Duodenal mucosa (tissue), 2 donors: ENCODE results near the gene TPBGL.

ENCODE experiments used
- H3K27ac ChIP-seq: one replicate; pipeline ENCODE4 v1.7.0; 2013; ENCODE audit warnings: low read depth, low read length
- H3K27me3 ChIP-seq, 2 donors: one replicate each; pipeline ENCODE4 v1.7.0; 2013; ENCODE audit warnings: low read length in 2 of 2, control low read depth in 1 of 2; ENCODE audit not compliant: insufficient read depth in 2 of 2, control insufficient read depth in 1 of 2
- H3K36me3 ChIP-seq, 2 donors: one replicate each; pipeline ENCODE4 v1.7.0; 2013; ENCODE audit warnings: low read length in 2 of 2, control low read depth in 1 of 2; ENCODE audit not compliant: insufficient read depth in 2 of 2, control insufficient read depth in 1 of 2
- H3K4me1 ChIP-seq, 2 donors: one replicate each; pipeline ENCODE4 v1.7.0; 2013; ENCODE audit warnings: low read length in 2 of 2, control low read depth in 1 of 2; ENCODE audit not compliant: insufficient read depth in 2 of 2, control insufficient read depth in 1 of 2
- H3K4me3 ChIP-seq, 2 donors: one replicate each; pipeline ENCODE4 v1.7.0; 2013; ENCODE audit warnings: low read length in 2 of 2, low read depth in 1 of 2
- H3K9ac ChIP-seq, 2 donors: one replicate each; pipeline ENCODE4 v1.7.0; 2013; ENCODE audit warnings: low read length in 2 of 2, low read depth in 1 of 2
- H3K9me3 ChIP-seq, 2 donors: one replicate each; pipeline ENCODE4 v1.7.0; 2013; ENCODE audit warnings: low read length in 2 of 2, control low read depth in 1 of 2; ENCODE audit not compliant: control insufficient read depth in 1 of 2

Gene TPBGL

GRCh38 chr11:75208446-75208845 is 32.1 kb upstream of the TPBGL start:
- Histone ChIP-seq H3K36me3 (peaks cover 0 to 3% of the 10 kb centered on the region in 2 donors), H3K27ac (no peak overlapping the region), H3K9me3 (no peaks in the 10 kb centered on the region), H3K27me3 (no peaks in the 10 kb centered on the region), H3K4me3 (no peak overlapping the region), H3K9ac (no peak overlapping the region), H3K4me1 (peaks cover 2 to 5% of the 10 kb centered on the region in 2 donors)

DNA sequence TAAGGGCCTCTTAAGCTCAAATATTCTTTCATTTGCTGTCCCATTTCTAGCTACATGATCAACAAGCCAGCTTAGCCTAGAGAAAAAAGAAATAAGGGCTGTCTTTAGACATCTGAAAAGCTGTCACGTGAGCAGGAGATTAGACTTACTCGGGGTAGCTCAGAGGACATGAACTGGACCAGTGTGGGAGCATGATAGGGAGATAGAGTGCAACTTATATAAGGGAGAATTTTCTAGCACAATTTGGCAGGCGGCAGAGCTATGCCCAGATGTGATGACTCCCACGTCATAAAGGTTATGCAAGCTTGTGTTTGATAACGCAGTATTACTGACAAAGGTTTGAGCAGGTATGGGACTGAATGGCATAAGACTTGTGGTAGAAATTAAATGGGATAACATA is 28.2 kb upstream of the TPBGL start:
- no peaks in the 10 kb centered on the region for H3K36me3 ChIP-seq
- H3K27me3 ChIP-seq: no peaks in the 10 kb centered on the region
- H3K9me3 ChIP-seq: no peaks in the 10 kb centered on the region
- no peak overlapping the region for H3K27ac ChIP-seq
- no peak overlapping the region for H3K9ac ChIP-seq
- H3K4me3 ChIP-seq: no peak overlapping the region
- H3K4me1 ChIP-seq: no peaks in the 10 kb centered on the region

DNA sequence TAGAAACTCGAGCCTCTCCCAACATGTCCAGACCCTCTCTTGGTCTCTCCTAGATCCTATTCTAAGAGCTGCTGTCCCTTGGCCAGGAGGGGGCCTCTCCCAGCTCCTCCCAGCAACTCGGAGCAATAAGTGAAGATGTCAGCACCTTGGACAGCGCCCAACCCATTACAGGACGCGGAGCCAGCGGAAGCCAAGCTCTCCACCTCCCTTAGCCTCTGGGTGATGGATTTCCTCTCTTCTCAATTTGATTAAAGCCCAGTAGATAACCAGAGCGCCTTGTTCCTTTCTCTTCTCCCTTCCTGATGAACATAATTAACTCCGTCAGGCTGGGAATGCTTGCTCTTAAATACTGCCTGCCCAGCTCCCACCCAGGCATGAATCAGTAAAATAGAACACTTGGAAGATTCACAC is 26.2 kb upstream of the TPBGL start:
- H3K4me3 ChIP-seq: no peak overlapping the region
- no peaks in the 10 kb centered on the region for H3K9me3 ChIP-seq
- no peaks in the 10 kb centered on the region for H3K36me3 ChIP-seq
- H3K4me1 ChIP-seq: no peaks in the 10 kb centered on the region
- no peak overlapping the region for H3K9ac ChIP-seq
- no peak overlapping the region for H3K27ac ChIP-seq
- no peaks in the 10 kb centered on the region for H3K27me3 ChIP-seq

DNA sequence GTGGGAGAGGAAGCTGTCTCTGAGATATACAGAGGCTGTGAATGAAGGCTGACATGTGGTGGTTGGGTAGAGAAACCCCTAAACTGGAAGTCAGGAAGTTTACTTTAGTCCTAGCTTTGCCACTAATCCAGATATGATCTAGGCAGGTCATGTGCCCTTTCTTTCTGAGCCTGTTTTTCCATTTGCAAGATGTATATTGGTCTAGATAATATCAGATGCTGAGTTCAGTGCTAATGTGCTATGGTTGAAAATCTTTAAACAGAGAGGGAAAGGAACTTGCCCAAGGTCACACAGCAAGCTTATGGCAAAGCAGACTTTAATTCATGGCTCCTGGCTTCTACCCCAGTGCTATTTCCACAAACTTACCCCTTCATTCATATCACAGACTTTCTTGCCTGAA is 25.7 kb upstream of the TPBGL start:
- H3K9me3 ChIP-seq: no peaks in the 10 kb centered on the region
- H3K4me1 ChIP-seq: no peaks in the 10 kb centered on the region
- H3K4me3 ChIP-seq: no peak overlapping the region
- no peaks in the 10 kb centered on the region for H3K27me3 ChIP-seq
- H3K27ac ChIP-seq: no peak overlapping the region
- H3K36me3 ChIP-seq: no peaks in the 10 kb centered on the region
- no peak overlapping the region for H3K9ac ChIP-seq

DNA sequence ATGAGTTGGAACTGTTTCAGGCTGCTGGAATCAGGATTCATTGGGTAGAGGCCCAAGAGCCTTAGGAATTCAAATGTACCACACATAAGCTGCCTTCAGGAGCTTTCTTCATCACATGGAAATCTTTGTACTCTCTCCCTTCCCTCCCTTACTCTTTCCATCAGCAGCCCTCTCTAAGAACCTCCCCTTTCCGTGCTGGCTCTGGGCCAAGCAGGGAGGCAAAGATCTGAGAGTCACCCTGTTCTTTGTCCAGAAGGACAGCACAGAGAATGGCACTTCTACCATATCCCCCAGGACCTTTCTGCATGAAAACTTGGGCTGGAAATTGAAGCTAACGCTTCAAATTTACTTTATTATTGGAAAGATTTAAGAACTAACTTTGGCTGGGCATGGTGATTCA is 20.7 kb upstream of the TPBGL start:
- Histone ChIP-seq H3K9ac (no peak overlapping the region), H3K36me3 (no peaks in the 10 kb centered on the region), H3K4me1 (no peaks in the 10 kb centered on the region), H3K27me3 (no peaks in the 10 kb centered on the region), H3K27ac (no peak overlapping the region), H3K9me3 (no peaks in the 10 kb centered on the region), H3K4me3 (no peak overlapping the region)

DNA sequence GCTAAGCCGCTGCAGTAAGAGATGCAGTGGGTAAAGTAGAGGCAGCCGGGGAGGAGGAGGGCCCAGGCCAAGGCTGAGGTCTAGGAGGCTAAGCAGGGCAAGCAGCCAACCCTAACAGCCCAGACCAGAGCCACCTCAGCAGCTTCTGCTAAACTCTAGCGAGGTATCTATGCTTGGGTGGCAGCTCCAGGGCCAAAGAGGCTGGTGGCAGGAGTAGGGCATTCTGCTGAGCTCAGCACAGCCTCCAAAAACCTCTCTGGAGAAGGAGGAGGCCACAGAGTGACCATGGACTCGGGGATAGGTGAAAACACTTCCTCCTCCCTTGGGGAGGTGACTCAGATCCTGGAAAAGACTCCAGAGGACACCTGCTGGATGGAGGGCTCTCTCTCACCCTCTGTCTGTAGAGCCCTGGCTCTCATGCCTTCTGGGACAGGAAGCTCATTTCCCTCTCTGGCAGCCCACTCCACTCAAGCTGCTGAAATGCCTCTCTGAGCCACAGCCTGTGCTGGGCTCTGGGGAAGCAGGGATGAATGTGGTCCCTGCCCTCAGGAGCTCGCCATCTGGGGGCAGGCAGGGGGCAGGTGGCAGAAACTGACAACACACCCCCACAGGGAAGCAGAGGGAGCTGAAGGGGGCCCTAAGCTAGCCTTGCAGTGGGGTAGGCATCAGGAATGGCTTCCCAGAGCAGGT is 16.5 kb upstream of the TPBGL start:
- H3K27ac ChIP-seq: no peak overlapping the region
- H3K9me3 ChIP-seq: no peaks in the 10 kb centered on the region
- H3K36me3 ChIP-seq: no peaks in the 10 kb centered on the region
- H3K9ac ChIP-seq: no peak overlapping the region
- H3K4me3 ChIP-seq: no peak overlapping the region
- H3K4me1 ChIP-seq: no peaks in the 10 kb centered on the region
- H3K27me3 ChIP-seq: no peaks in the 10 kb centered on the region

- Histone ChIP-seq H3K4me3 (no peak overlapping the region), H3K9me3 (no peaks in the 10 kb centered on the region), H3K27me3 (no peaks in the 10 kb centered on the region), H3K36me3 (no peaks in the 10 kb centered on the region), H3K9ac (no peak overlapping the region), H3K4me1 (no peaks in the 10 kb centered on the region), H3K27ac (no peak overlapping the region)
Measured at GRCh38 chr11:75225794-75226193, 14.8 kb upstream of the TPBGL start.

GRCh38 chr11:75229466-75229865 is 11.1 kb upstream of the TPBGL start:
- H3K9me3 ChIP-seq: no peaks in the 10 kb centered on the region
- H3K27me3 ChIP-seq: no peaks in the 10 kb centered on the region
- H3K4me3 ChIP-seq: no peak overlapping the region
- H3K27ac ChIP-seq: no peak overlapping the region
- H3K36me3 ChIP-seq: no peaks in the 10 kb centered on the region
- H3K9ac ChIP-seq: no peak overlapping the region
- no peaks in the 10 kb centered on the region for H3K4me1 ChIP-seq

- H3K27me3 ChIP-seq: no peaks in the 10 kb centered on the region
Measured at GRCh38 chr11:75230621-75231020, 10.0 kb upstream of the TPBGL start.

GRCh38 chr11:75233754-75234172 is 6.8 kb upstream of the TPBGL start:
- Histone ChIP-seq H3K4me1 (no peaks in the 10 kb centered on the region), H3K27me3 (peaks cover 0 to 2% of the 10 kb centered on the region in 2 donors), H3K27ac (no peak overlapping the region), H3K4me3 (no peak overlapping the region), H3K9me3 (no peaks in the 10 kb centered on the region), H3K9ac (no peak overlapping the region), H3K36me3 (no peaks in the 10 kb centered on the region)

More at GRCh38 chr11:75230621-75231020, 10.0 kb upstream of the TPBGL start:
- no peaks in the 10 kb centered on the region for H3K36me3 ChIP-seq
- no peaks in the 10 kb centered on the region for H3K4me1 ChIP-seq
- no peak overlapping the region for H3K9ac ChIP-seq
- H3K27ac ChIP-seq: no peak overlapping the region
- H3K9me3 ChIP-seq: no peaks in the 10 kb centered on the region
- no peak overlapping the region for H3K4me3 ChIP-seq
